ENCODE measurements around the gene DDAH2. TPM values are rescaled to one million over a fixed set of nuclear protein-coding genes. Genes with fewer than 3 reads are reported as not detected.

Gene DDAH2
- total RNA-seq, 1 donor from 2014 or later: 126 TPM

GRCh38 chr6:31687860-31688693, 41.0 kb downstream of the DDAH2 start:
- no peak for DNase-seq

GRCh38 chr6:31687321-31687720, 41.8 kb downstream of the DDAH2 start:
- no peak for DNase-seq

GRCh38 chr6:31686483-31686882, 42.6 kb downstream of the DDAH2 start:
- DNase-seq: no peak

GRCh38 chr6:31683591-31683990, 45.5 kb downstream of the DDAH2 start:
- no peak for DNase-seq

- DNase-seq: peak; percentile 48
These were observed 47.9 kb downstream of the DDAH2 start for GRCh38 chr6:31681135-31681671.

- peak; percentile 92 for DNase-seq
These were observed 48.6 kb downstream of the DDAH2 start, which contains the start of gene LY6G5C for GRCh38 chr6:31680226-31681134. LY6G5C (minus strand) TSS chr6:31681067; CDS start chr6:31680373, 694 bp downstream.

- no peak for DNase-seq
These were observed 51.1 kb downstream of the DDAH2 start for GRCh38 chr6:31677955-31678354.

Other genes with a start within 250 kb of the DDAH2 start
- gene MICB, start 231.2 kb downstream of the DDAH2 start, total RNA-seq: 14.5 and 29.3 TPM in 2 replicates
- gene MCCD1, start 200.3 kb downstream of the DDAH2 start, total RNA-seq: not detected in 2 replicates
- 308 and 381 TPM in 2 replicates for gene DDX39B, start 187.3 kb downstream of the DDAH2 start, total RNA-seq
- gene ATP6V1G2, start 182.7 kb downstream of the DDAH2 start, total RNA-seq: 0.19 and 0.51 TPM in 2 replicates
- gene NFKBIL1, start 181.7 kb downstream of the DDAH2 start, total RNA-seq: 21.0 and 30.8 TPM in 2 replicates
- gene LTA, start 157.0 kb downstream of the DDAH2 start, total RNA-seq: not detected in 2 replicates
- 0.17 TPM in 1 of 2 replicates, not detected in the other for gene TNF, start 153.7 kb downstream of the DDAH2 start, total RNA-seq
- 3.4 and 30.5 TPM in 2 replicates for gene LTB, start 146.9 kb downstream of the DDAH2 start, total RNA-seq
- 0.37 TPM in 1 of 2 replicates, not detected in the other for gene LST1, start 143.0 kb downstream of the DDAH2 start, total RNA-seq
- not detected in 2 replicates for gene NCR3, start 136.3 kb downstream of the DDAH2 start, total RNA-seq
- gene AIF1, start 114.1 kb downstream of the DDAH2 start, total RNA-seq: not detected in 2 replicates
- gene PRRC2A, start 108.6 kb downstream of the DDAH2 start, total RNA-seq: 32.2 and 70.8 TPM in 2 replicates
- 133 and 309 TPM in 2 replicates for gene BAG6, start 76.6 kb downstream of the DDAH2 start, total RNA-seq
- gene APOM, start 73.4 kb downstream of the DDAH2 start, total RNA-seq: 0.34 and 0.37 TPM in 2 replicates
- 20.6 and 28.6 TPM in 2 replicates for gene C6orf47, start 68.5 kb downstream of the DDAH2 start, total RNA-seq
- gene GPANK1, start 64.3 kb downstream of the DDAH2 start, total RNA-seq: 11.9 and 12.9 TPM in 2 replicates
- 111 and 116 TPM in 2 replicates for gene CSNK2B, start 63.2 kb downstream of the DDAH2 start, total RNA-seq
- 1.8 and 3.2 TPM in 2 replicates for gene LY6G5B, start 59.3 kb downstream of the DDAH2 start, total RNA-seq
- gene LY6G5C, start 48.2 kb downstream of the DDAH2 start, total RNA-seq: 3.6 and 4.5 TPM in 2 replicates
- 60.7 and 66.9 TPM in 2 replicates for gene ABHD16A, start 26.0 kb downstream of the DDAH2 start, total RNA-seq
- gene LY6G6F, start 22.4 kb downstream of the DDAH2 start, total RNA-seq: not detected in 2 replicates
- not detected in 2 replicates for gene LY6G6D, start 14.0 kb downstream of the DDAH2 start, total RNA-seq
- not detected in 2 replicates for gene LY6G6C, start 7.6 kb downstream of the DDAH2 start, total RNA-seq
- not detected in 2 replicates for gene MPIG6B, start 5.9 kb downstream of the DDAH2 start, total RNA-seq
- gene CLIC1, start 7.2 kb upstream of the DDAH2 start, total RNA-seq: 543 and 615 TPM in 2 replicates
- gene MSH5, start 10.7 kb upstream of the DDAH2 start, total RNA-seq: 7.1 and 8.5 TPM in 2 replicates
- 1.4 and 2.4 TPM in 2 replicates for gene SAPCD1, start 33.4 kb upstream of the DDAH2 start, total RNA-seq
- gene VWA7, start 48.0 kb upstream of the DDAH2 start, total RNA-seq: 0.05 and 0.34 TPM in 2 replicates
- 39.7 and 116 TPM in 2 replicates for gene VARS1, start 66.5 kb upstream of the DDAH2 start, total RNA-seq
- gene LSM2, start 77.7 kb upstream of the DDAH2 start, total RNA-seq: 32.0 and 36.9 TPM in 2 replicates
- 0.51 and 0.85 TPM in 2 replicates for gene HSPA1L, start 86.0 kb upstream of the DDAH2 start, total RNA-seq
- gene HSPA1A, start 86.2 kb upstream of the DDAH2 start, total RNA-seq: 139 and 155 TPM in 2 replicates
- gene HSPA1B, start 98.4 kb upstream of the DDAH2 start, total RNA-seq: 68.8 and 71.5 TPM in 2 replicates
- 66.8 and 78.1 TPM in 2 replicates for gene NEU1, start 133.5 kb upstream of the DDAH2 start, total RNA-seq
- gene SLC44A4, start 149.7 kb upstream of the DDAH2 start, total RNA-seq: 0.05 and 0.17 TPM in 2 replicates
- 45.9 and 58.9 TPM in 2 replicates for gene EHMT2, start 168.4 kb upstream of the DDAH2 start, total RNA-seq
- 3.6 and 4.9 TPM in 2 replicates for gene ZBTB12, start 172.8 kb upstream of the DDAH2 start, total RNA-seq
- not detected in 2 replicates for gene C2, start 198.4 kb upstream of the DDAH2 start, total RNA-seq
- 1.6 and 2.0 TPM in 2 replicates for gene CFB, start 216.8 kb upstream of the DDAH2 start, total RNA-seq
- 111 and 114 TPM in 2 replicates for gene NELFE, start 229.7 kb upstream of the DDAH2 start, total RNA-seq
- gene SKIC2, start 229.9 kb upstream of the DDAH2 start, total RNA-seq: 37.3 and 48.2 TPM in 2 replicates
- gene DXO, start 242.8 kb upstream of the DDAH2 start, total RNA-seq: 12.8 and 14.6 TPM in 2 replicates